Activated CD4-positive, alpha-beta T cell treated with anti-CD3 and anti-CD28 coated beads, Interleukin-2, amount 50 U/mL, for 1 hour (primary cell): ENCODE data around the gene FCRL5.
"Not testable (repeated sequence)": the region's sequence is repeated elsewhere in the genome, so short reads cannot be mapped to it uniquely, and the experiment has no call there.

ENCODE experiments used
- DNase-seq: peaks from one replicate; pipeline ENCODE4 v3.0.0-alpha.2; 2020

The FCRL5 gene

DNA sequence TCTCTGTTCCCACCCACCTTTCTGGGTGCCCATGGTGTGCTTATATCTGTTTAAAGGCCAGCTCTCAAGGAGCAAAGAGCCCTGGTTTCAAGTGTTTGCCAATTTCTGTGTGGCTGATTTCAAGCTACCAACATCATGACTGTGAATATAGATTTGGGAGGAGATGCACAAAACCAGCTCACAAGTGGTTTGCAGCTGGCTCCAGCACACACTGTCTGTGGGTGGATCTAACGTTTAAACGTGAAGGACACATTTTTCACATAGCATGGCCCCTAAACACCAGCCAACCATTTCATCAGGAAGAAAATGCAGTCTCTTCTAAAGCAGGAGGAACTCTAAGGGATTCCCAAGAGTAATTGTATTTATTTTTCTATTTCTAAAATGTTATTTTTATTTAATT is 65.2 kb downstream of the FCRL5 start:
- DNase-seq: no peak

DNA sequence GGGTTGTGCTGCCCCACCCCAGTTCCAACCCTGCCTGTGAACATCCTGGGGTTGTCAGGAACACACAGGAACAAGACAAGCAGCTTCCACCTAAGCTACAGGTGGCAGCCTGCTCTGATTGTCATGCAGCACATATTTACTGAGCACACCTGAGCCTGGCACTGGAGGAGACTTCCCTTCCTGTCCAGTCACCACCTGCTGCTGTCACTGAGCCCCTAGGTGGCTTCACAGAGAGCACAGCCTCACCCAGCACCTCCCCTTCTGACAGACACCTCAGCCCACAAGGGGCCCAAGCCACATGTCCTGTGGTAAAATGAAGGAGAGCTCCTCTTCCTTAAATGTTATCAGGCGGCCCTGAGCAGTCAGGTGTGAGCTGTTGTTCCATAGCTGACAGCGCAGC is 65.9 kb downstream of the FCRL5 start:
- DNase-seq: not testable (repeated sequence)

DNA sequence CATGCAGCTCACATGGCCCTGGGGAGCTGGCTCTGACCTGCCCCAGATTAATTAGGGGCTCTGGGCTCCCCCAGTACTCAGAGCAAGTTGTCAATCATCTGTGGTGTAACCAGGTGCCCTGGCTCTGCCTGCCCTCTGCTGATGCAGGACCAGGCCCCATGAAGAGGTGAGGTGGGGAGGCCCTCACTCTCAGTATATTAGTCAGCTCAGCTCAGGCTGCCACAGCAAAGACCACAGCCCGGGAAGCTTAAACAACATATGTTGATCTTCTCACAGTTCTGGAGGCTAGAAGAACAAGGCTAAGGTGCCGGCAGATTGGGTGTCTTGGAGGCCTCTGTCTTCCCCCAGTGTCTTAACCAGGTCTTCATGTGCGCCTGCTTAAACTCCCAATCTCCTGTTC is 66.5 kb downstream of the FCRL5 start:
- no peak for DNase-seq

DNA sequence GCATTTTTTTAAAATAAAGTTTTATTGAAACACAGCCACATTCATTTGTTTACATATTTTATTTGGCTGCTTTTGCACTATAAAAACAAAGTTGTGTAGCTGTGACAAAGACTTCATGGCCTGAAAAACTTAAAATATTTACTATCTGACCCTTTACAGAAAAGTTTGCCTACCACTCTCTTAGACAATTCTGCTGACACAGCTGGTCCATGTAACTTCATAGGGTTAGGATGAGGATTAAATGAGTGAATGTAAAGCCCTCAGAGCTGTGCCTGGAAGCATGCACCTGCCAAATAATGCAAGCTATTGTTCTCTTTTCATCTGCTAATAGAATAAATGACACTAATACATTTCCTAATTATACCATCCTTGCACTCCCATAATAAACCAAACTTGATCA is 67.7 kb downstream of the FCRL5 start:
- no peak for DNase-seq

DNA sequence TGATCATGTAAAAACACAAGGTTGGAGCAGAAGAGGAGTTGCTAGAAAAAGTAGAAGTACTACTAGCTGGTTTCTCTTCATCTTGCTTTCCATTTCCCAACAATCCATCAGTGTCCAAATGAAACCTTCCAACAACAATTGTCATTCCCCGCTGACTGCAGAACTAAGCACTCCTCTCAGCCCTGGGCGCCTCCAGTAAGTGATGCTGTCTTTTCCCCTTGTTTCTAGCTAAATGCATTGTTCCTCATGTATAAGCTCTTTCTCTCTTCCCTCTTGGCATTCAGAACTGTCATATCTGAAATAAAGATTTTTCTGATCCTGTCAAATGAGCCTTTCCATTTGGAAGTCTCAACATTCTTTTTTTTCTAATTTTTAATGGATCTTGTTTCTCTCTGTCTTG is 68.7 kb downstream of the FCRL5 start:
- no peak for DNase-seq

DNA sequence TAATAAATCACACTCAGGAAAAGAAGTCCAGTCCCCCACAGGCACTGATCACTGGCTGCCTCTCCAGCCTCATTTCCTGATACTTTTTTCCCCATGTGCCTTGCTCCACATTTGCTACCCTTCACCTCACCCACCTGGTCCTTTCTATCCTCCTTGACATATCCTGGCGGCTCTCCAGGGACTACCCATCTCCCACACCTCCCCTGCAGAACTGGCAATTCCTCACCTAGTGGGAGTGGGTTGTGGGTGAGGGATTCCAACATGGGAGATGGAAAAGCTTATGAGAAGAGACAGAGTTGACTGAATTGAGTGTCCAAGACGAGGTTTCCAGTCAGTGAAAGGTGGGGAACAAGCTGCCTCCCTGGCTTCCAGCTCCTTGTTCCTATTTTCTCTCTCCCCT is 69.6 kb downstream of the FCRL5 start:
- no peak for DNase-seq

DNA sequence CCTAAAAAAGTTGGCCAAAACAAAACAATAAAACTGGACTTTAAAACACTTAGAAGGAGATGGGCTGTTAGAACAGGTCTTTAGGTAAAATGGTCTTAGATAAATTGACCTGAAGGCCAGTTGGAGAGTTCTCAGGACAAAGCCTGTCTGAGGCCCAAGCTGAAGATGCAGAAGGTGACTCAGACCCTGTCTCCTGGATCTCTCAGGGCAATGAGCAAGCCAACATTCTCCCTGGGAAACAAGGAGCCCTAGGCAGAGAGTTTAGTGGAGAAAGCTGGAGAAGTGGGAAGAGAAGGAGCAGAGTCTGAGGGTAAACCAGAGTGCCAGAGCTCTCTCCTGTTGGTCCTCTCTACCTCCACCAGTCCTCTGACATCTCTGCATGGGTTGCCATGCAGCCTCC is 70.1 kb downstream of the FCRL5 start:
- no peak for DNase-seq

DNA sequence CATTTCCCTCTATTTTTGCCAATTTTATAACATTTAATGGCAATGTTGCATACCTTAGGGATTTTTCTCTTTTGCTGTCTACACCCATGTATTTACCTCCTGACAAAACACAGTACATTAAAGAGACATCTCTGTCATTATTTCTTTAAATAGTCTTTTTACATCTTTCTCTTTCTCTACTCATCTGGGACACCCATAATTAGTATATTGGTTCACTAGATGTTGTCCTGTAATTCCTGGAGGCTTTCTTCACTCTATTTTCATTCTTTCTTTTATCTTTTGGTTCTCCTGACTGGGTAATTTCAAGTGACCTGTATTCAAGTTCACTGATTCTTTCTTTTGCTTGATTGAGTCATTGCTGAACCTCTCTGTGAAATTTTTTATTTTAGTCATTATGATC is 74.3 kb downstream of the FCRL5 start:
- DNase-seq: no peak

DNA sequence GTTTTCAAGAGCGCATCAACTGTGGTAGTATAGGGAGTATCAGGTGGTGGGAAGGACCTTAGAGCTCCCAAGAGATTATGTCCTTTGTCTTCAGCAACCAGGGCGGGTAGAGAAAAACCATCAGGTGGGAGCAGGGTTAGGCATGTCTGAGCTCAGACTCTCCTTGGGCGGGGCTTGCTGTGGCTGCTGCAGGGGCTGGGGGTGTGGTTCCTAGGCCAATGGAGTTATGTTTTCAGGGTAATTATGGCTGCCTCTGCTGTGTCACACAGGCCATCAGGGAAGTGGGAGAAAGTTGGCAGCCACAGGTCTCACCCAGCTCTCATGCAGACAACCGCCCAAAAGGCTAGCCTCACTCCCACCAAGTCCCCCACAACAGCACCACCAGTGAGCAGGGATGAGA is 74.9 kb downstream of the FCRL5 start:
- DNase-seq: no peak

DNA sequence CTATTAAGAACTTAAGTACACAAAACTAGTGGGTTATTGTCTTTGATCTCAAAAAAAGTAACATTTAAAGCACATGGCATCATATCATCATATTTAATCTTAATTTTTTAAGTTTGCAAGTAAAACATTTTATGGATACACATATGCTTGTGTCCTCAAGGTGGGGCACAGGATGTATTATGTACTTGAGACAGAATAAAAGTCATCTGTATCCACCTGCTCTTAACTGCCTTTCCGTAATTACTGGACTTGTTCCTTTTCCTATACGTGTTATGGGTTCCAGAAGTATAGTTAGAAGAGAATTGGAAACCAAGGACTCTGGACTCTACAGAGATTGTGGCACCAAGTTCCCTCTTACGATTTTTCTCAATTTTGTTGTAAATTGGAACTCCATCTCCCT is 79.4 kb downstream of the FCRL5 start:
- DNase-seq: no peak

DNA sequence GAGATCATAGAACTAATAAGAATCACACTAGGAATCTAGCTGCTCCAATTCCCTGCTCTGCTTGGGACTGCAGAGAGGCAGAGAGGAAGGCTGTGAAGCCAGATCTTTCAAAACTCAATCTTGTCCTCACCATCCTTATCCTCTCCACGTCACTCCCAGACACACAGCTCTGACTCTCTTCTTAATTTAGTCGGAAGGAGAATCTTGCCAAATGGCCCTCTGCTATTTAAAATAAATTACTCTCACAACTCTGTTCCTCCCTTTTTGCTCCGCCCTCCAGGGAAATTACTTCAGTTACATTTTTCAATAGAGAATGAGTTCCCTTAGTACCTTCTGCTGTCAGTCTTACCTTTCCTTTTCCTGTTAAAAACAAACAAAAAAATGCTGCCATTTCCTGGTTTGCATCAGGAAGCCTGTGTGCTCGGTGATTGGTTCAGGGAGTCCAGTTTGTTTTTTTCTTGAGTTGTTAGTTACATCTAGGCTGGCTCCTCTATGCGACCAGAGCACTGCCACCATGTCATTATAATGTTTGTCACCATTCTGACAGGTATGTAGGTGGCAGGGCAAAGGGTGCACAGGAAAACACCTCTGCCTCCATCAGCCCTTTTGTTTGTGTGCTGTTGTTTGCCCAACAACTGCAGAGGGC is 80.1 kb downstream of the FCRL5 start:
- DNase-seq: no peak

DNA sequence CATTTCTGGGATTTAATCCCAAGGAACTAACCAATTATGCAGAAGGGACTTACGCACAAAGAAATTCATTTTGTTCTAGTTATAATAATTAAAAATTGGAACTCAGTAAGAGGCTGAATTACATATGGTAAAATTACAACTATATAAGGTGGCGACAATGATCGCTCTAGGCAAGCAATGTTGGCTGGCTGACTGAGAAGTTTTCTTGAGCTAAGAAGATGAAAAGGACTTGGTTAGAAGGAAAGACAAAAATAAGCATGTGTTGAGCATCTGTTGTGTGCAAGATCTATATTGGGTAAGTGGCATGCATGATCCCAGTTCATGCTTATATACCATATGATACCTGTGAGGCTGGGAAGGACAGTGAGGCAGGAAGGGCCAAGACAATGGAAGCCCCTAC is 80.8 kb downstream of the FCRL5 start:
- no peak for DNase-seq

DNA sequence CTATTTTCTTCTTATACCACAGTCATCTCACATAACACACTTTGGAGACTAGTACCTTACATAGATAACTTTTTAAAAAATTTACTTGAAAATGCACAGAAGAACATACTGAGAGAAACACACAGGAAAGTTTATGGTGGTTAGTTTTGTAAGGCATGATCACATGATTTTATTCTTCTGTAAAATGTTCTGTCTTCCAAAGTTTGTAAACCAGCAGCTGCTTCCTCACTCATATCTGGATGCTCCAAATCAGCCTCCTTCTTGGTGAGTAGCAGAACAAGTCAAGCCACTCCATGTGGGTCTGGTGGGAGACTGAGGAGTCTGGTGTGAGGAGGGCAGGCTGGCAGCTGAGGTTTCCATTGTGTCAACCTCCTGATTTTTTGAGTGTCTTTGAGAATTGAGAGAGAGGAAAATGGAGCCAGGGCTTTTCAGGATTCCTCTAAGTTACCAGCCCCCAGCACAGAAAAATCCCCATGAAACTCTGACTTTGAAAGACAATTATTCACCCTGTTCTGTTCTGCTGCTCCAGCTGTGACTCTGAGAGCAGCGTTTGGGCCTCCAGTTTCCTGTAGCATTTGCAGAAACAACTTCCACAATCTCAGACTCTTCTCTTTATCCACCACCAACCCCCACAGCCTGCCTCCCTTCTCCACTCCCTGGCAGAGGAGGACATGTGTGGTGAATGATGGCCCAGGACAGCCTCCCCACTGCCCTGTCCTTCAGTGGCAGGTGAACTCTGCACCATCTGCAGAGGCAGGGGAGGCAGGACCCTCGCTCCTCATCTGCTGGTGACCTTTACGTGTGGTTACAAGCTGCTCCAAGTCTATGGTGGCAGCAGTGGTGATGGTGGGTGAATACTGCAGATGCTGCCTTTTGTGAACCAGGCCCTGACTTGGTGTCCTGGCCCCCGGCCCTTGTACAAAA is 82.3 kb downstream of the FCRL5 start:
- no peak for DNase-seq

DNA sequence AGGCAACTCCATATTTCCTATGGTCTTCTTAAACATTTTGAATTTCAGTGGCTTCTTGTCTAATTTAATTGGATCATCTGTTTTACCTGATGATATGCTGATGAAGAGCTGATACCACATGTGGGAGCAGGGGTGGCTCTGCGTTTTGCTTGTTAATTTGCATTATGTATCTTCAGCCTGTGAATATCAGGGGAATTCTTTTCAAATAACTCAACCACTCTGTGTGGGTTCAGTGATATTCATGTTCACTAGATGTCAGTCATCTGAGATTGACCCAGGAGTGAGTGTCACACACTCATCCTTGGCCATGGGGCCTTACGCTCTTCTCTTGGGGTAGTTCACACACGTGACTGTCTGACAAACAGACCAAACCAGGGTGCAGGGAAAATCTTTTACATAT is 83.0 kb downstream of the FCRL5 start:
- DNase-seq: no peak

DNA sequence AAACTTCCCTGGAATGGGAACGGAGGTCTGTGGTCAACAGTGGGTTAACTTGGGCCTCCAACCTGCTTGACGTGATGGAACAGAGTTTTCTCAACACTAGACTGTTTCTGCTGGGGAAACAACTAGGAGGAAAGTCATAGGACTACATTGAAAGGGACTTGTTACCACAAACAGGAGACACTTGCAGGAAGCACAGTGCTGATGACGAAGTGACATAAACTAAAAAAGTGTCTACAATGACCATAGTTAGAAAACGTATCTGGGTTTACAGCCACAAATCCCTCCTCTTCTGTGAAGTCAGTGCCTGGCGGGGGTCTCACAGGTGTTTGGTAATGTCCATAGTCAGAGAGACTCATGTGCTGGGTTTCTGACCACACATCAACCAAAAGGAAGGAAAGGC is 86.3 kb downstream of the FCRL5 start:
- no peak for DNase-seq
